Measurements from ENCODE around the gene DOK6.

Gene DOK6

DNA sequence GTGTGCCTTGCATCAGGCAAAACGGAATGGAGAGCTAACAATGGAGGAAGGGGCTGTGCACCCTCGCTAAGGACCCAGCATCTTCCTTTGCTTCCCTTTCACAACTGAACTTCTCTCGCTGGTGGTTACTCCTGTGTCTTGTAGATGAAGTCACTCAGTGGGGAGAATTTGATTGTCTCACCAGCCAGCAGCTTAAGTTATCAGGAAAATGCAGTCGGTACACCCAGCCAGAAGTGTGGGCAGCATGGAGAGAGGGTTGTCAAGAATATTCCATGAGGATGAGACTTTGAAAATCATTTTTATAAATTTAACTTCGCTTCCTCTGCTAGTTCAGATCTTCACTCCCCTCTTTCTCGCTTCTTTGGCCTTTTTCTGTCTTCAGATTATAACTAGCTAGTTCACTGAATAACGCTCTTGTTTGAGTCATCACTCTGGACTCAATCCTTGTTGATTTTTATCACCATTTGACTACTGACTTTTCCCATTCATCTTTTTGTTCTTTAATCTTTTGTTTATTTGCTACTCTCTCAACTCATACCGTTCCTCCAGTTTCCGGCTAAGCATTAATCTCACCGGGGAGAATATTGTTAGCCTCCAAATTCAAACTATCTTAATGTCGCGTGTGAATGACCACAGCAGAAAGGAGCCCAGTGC is 325.3 kb downstream of the DOK6 start:
- Histone ChIP-seq H3K9me3 (ENCODE audit: low read length) (no peaks in the 10 kb centered on the region), H3K4me1 (ENCODE audit: insufficient read depth, low read length) (peaks cover 17% of the 10 kb centered on the region), H3K36me3 (ENCODE audit: insufficient read depth, low read length) (no peaks in the 10 kb centered on the region), H3K27me3 (ENCODE audit: insufficient read depth, low read length) (no peaks in the 10 kb centered on the region), H3K4me3 (ENCODE audit: low read length) (no peak overlapping the region), H2AFZ (ENCODE audit: low read depth, low read length) (no peak overlapping the region)

DNA sequence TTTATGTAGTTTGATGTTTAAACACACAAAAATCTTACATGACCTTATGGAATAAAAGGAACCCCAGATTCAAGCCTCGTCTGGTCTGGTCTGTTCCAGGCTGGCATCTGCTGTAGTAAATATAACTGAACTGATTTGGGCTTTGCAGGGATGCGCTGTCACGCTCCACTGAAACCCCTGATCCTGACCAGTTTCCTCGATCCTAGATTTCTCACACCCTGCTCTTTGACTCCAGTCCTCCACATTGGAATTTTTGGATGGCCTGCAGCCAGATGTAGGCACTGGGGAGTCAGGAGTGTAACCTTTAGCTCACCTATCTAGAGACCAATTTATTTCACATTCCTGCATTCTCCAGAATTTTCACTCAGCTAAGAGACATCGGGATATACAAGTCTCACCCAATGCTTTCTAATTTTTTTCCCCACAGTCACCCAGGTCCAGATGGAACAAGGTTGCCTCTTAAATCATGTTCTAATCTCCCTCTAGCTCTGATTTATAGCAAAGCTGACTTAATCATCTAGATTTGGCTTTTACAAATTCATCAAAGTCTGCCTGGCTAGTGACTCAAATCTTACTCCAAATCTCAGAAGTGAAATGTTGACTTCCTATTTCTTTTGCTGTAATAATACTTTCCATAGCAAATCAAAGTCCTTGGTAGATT is 327.4 kb downstream of the DOK6 start:
- Histone ChIP-seq H2AFZ (ENCODE audit: low read depth, low read length) (no peak overlapping the region), H3K9me3 (ENCODE audit: low read length) (no peaks in the 10 kb centered on the region), H3K4me3 (ENCODE audit: low read length) (no peak overlapping the region), H3K4me1 (ENCODE audit: insufficient read depth, low read length) (peaks cover 7% of the 10 kb centered on the region), H3K36me3 (ENCODE audit: insufficient read depth, low read length) (no peaks in the 10 kb centered on the region), H3K27me3 (ENCODE audit: insufficient read depth, low read length) (no peaks in the 10 kb centered on the region)

DNA sequence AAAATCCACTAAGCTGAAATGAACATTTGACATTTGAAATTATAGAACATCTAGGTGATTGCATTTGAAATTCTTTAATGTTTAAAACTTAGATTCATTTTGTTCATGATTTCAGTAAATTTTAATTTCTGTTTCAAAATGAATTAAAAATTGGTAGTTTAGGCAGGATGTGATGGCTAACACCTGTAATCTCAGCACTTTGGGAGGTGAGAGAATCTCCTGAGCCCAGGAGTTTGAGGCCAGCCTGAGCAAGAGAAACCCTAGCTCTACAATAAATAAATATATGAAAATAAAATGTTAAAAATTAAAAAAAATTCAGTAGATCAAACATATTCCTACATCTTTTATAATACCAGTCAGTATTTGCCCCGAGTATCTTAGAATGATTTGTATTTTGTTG is 330.0 kb downstream of the DOK6 start:
- H3K36me3 ChIP-seq (ENCODE audit: insufficient read depth, low read length) = no peaks in the 10 kb centered on the region
- H3K4me1 ChIP-seq (ENCODE audit: insufficient read depth, low read length) = no peaks in the 10 kb centered on the region
- H3K27me3 ChIP-seq (ENCODE audit: insufficient read depth, low read length) = no peaks in the 10 kb centered on the region
- peaks cover 4% of the 10 kb centered on the region for H3K9me3 ChIP-seq (ENCODE audit: low read length)
- no peak overlapping the region for H3K4me3 ChIP-seq (ENCODE audit: low read length)
- H2AFZ ChIP-seq (ENCODE audit: low read depth, low read length) = no peak overlapping the region

DNA sequence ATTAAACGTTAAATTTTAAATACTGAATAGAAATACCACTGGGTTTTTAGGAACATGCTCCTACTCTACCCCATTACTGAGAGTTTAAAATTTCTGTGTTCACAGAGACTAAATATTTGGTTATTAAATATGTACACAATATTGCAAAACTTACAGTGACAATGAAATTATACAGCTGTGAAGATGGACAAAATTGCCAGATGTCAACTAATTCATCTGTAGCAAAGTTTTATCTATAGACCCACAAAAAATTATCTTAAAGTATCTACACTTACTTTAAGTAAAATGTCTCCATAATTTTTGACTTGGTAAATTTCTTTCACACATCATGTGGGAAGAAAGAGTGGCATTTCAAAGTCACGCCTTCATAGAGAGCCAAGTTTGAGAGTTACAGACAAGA is 333.8 kb downstream of the DOK6 start:
- H3K9me3 ChIP-seq (ENCODE audit: low read length) = peaks cover 4% of the 10 kb centered on the region
- H3K4me1 ChIP-seq (ENCODE audit: insufficient read depth, low read length) = no peaks in the 10 kb centered on the region
- H3K27me3 ChIP-seq (ENCODE audit: insufficient read depth, low read length) = no peaks in the 10 kb centered on the region
- no peaks in the 10 kb centered on the region for H3K36me3 ChIP-seq (ENCODE audit: insufficient read depth, low read length)
- no peak overlapping the region for H2AFZ ChIP-seq (ENCODE audit: low read depth, low read length)
- no peak overlapping the region for H3K4me3 ChIP-seq (ENCODE audit: low read length)

DNA sequence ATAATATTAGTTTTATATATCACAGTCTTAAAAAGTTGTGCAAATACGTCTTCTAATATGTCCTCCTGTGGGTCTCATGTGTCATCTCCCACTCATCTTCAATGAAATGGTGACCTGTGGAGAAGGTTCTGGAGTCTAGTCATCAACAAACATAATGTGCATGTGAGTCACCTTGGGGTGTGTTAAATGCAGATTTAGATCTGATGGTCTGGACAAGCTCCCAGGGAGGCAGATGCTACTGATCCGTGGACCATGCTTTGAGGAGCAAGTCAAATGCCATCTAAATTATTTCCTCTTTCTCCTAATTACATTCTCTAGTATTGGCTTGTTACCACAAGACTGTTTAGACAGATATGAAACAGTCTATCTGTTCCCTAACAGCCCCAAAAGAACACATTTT is 336.0 kb downstream of the DOK6 start:
- Histone ChIP-seq H3K4me3 (ENCODE audit: low read length) (no peak overlapping the region), H3K27me3 (ENCODE audit: insufficient read depth, low read length) (no peaks in the 10 kb centered on the region), H2AFZ (ENCODE audit: low read depth, low read length) (no peak overlapping the region), H3K4me1 (ENCODE audit: insufficient read depth, low read length) (no peaks in the 10 kb centered on the region), H3K36me3 (ENCODE audit: insufficient read depth, low read length) (no peaks in the 10 kb centered on the region), H3K9me3 (ENCODE audit: low read length) (peaks cover 4% of the 10 kb centered on the region)

DNA sequence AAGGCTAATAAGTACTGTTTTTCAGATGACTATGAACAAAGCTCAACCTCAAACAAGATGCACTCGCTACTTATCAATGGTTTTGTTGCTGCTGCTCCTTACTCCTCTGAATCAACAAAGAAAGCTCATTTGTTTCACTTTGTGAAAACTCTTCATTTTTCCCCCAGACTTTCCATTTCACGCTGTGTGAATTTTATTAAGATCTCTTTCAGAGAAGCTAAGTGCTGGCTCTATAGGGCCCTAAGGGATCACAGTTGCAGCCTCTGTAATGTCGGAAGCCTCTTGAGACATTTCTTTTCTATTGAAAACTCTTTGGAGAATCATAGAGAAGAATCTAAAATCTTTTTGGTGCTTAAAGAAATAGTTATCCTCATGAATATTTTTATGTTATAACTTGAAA is 337.2 kb downstream of the DOK6 start:
- H3K9me3 ChIP-seq (ENCODE audit: low read length) = peaks cover 4% of the 10 kb centered on the region
- no peak overlapping the region for H3K4me3 ChIP-seq (ENCODE audit: low read length)
- no peaks in the 10 kb centered on the region for H3K27me3 ChIP-seq (ENCODE audit: insufficient read depth, low read length)
- H3K36me3 ChIP-seq (ENCODE audit: insufficient read depth, low read length) = peaks cover 2% of the 10 kb centered on the region
- no peaks in the 10 kb centered on the region for H3K4me1 ChIP-seq (ENCODE audit: insufficient read depth, low read length)
- H2AFZ ChIP-seq (ENCODE audit: low read depth, low read length) = no peak overlapping the region

DNA sequence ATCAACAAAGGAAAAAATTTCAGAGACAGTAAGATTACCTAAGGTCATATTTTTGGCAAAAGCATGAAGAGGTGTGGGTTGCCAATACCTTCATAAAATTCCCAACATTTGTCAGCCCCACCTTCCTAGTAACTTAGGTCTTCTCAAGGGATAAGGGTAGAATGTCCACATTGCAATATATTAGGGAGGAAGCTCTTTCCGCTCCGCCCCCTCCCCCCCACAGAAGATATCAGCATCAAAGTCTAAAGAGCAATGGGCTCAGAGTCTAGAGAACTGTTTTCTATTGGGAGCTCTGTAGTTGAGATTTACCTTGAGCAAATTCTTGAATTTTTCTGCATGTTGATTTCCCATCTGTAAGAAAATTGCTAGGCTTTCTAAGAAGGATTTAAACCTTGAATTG is 346.7 kb downstream of the DOK6 start:
- H3K27me3 ChIP-seq (ENCODE audit: insufficient read depth, low read length) = no peaks in the 10 kb centered on the region
- no peak overlapping the region for H3K4me3 ChIP-seq (ENCODE audit: low read length)
- H3K9me3 ChIP-seq (ENCODE audit: low read length) = no peaks in the 10 kb centered on the region
- H2AFZ ChIP-seq (ENCODE audit: low read depth, low read length) = no peak overlapping the region
- H3K36me3 ChIP-seq (ENCODE audit: insufficient read depth, low read length) = peaks cover 2% of the 10 kb centered on the region
- H3K4me1 ChIP-seq (ENCODE audit: insufficient read depth, low read length) = no peaks in the 10 kb centered on the region

DNA sequence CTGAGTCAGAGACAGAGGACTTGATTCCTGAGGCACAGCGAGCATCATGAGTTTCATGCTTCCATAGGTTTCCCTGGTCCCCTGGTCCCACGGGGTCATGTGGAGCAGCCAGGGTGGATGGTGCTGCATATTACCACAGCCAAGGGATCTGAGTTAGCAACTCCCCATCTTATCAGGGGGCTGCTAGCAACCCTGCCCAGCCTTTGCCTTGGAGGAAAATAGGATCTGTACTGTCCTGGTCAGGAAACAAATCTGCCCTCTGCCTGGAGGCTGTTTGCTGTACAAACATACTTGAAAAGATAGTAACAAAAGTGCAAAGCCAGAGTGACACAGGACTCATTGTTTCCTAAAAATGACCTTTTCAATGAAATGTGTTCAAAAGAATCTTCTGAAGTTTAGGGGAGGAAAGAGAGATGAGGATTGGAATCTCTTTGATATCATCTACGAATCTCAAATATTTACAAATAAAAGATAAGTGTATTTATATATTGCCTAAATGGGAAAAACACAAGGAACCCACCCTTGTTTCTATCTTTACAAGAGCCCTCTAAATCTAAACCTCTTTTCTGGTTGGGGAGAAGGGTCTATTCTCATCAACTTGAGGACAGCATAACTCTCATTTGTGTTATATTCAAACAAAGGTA is 352.2 kb downstream of the DOK6 start:
- Histone ChIP-seq H3K36me3 (ENCODE audit: insufficient read depth, low read length) (no peaks in the 10 kb centered on the region), H3K4me3 (ENCODE audit: low read length) (no peak overlapping the region), H3K4me1 (ENCODE audit: insufficient read depth, low read length) (peaks cover 2% of the 10 kb centered on the region), H2AFZ (ENCODE audit: low read depth, low read length) (no peak overlapping the region), H3K27me3 (ENCODE audit: insufficient read depth, low read length) (no peaks in the 10 kb centered on the region), H3K9me3 (ENCODE audit: low read length) (no peaks in the 10 kb centered on the region)

DNA sequence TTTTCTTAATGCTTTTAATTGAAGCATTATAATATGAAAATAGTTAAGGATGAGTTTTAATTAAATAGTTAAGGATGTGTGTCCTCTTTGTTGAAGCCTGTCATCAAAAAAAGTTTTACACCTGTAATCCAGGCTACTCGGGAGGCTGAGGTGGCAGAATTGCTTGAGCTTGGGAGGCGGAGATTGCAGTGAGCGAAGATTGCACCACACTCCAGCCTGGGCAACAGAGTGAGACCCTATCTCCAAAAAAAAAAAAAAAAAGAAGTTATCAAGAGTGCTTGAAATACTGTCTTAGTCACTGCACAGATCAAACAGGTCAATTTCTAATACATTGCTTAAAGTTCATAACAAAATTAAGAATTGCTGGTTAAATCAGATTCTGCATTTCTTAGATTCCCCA is 353.4 kb downstream of the DOK6 start:
- no peaks in the 10 kb centered on the region for H3K27me3 ChIP-seq (ENCODE audit: insufficient read depth, low read length)
- H3K4me1 ChIP-seq (ENCODE audit: insufficient read depth, low read length) = peaks cover 2% of the 10 kb centered on the region
- no peak overlapping the region for H2AFZ ChIP-seq (ENCODE audit: low read depth, low read length)
- no peaks in the 10 kb centered on the region for H3K36me3 ChIP-seq (ENCODE audit: insufficient read depth, low read length)
- no peaks in the 10 kb centered on the region for H3K9me3 ChIP-seq (ENCODE audit: low read length)
- H3K4me3 ChIP-seq (ENCODE audit: low read length) = no peak overlapping the region

DNA sequence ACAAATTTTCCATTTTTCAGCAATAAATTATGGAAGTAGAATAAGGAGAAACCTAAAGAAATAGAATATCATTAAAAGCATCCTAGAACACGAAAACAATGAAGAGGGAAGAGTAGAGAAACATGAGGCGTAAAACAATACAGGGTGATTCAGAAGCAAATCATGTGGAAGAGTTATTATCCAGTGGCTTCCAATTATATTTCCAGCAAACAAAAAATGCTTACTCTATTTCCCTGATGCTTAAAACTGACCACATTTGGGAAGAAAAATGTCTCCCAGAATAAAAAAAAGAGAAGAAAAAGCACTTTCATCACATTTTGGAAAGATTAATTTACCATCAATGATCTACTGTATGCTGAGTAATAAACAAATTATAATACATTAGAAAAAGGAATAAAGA is 354.4 kb downstream of the DOK6 start:
- no peak overlapping the region for H2AFZ ChIP-seq (ENCODE audit: low read depth, low read length)
- no peak overlapping the region for H3K4me3 ChIP-seq (ENCODE audit: low read length)
- no peaks in the 10 kb centered on the region for H3K9me3 ChIP-seq (ENCODE audit: low read length)
- peaks cover 2% of the 10 kb centered on the region for H3K4me1 ChIP-seq (ENCODE audit: insufficient read depth, low read length)
- no peaks in the 10 kb centered on the region for H3K27me3 ChIP-seq (ENCODE audit: insufficient read depth, low read length)
- no peaks in the 10 kb centered on the region for H3K36me3 ChIP-seq (ENCODE audit: insufficient read depth, low read length)

DNA sequence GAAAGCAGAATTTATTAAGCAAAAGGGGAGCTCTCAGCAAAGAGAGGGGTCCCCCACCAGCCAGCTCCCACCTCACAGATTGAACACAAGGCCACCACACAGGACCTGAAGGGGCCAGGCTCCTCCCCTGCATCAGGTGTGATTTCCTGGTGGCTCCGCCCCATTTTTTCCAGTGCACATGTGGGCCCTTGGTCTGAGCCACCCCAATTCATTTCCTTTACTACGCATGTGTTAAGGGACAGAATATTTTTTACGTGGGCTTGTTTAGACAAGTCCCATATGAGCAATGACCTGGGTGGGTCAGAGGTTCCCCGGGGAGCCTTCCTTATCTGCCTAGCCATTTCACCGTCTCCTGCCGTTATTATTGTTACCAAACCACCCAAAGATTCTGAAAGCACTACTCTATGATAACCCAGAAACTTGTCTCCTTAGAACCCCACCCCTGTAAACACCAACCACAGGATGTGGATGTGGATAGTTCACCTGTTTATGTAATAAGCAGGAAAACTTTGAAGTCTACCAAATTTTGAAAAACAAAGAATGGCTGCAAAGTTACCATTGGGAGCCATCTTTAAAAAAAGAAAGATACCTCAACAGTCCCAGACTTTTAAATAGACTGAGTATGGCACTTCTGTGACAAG is 355.3 kb downstream of the DOK6 start:
- Histone ChIP-seq H3K9me3 (ENCODE audit: low read length) (no peaks in the 10 kb centered on the region), H3K4me1 (ENCODE audit: insufficient read depth, low read length) (peaks cover 2% of the 10 kb centered on the region), H3K36me3 (ENCODE audit: insufficient read depth, low read length) (no peaks in the 10 kb centered on the region), H2AFZ (ENCODE audit: low read depth, low read length) (no peak overlapping the region), H3K27me3 (ENCODE audit: insufficient read depth, low read length) (no peaks in the 10 kb centered on the region), H3K4me3 (ENCODE audit: low read length) (no peak overlapping the region)

DNA sequence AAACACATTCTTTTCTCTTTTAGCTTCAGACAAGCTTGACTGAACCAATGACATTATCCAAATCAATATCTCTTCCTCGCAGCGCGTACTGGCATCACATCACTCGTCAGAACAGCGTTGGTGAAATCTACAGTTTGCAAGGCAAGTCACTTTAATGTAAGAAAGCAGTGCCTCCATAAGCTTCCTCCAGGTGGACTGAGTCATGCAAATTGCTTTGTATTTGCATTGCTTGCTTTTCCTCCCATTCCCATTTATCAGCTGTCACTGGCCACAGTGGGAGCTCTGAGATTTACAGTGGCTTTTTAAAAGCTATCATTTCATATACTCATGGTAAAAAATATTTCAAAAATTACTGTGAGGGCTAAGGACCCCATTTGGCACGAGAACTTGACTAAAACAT is 357.0 kb downstream of the DOK6 start:
- peaks cover 2% of the 10 kb centered on the region for H3K4me1 ChIP-seq (ENCODE audit: insufficient read depth, low read length)
- no peaks in the 10 kb centered on the region for H3K27me3 ChIP-seq (ENCODE audit: insufficient read depth, low read length)
- no peak overlapping the region for H2AFZ ChIP-seq (ENCODE audit: low read depth, low read length)
- no peak overlapping the region for H3K4me3 ChIP-seq (ENCODE audit: low read length)
- H3K36me3 ChIP-seq (ENCODE audit: insufficient read depth, low read length) = no peaks in the 10 kb centered on the region
- H3K9me3 ChIP-seq (ENCODE audit: low read length) = no peaks in the 10 kb centered on the region

DNA sequence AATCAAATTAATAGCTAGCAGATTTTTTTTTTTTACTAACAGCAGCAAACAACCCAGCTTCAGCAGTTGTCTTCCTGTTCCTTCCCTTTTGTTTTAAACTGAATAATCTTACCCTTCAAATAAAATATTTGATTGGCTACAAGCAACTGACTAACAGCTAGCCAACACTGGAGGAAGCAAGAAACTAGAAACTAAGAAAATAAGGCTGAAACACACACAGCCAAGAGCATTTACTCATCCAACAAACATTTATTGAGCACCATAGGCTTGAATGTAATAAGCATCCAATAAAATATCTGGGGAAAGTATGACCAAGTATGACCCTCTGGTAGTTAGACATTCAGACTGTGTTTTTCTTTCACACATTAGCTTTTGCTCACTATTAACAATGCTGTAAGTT is 357.8 kb downstream of the DOK6 start:
- H3K36me3 ChIP-seq (ENCODE audit: insufficient read depth, low read length) = no peaks in the 10 kb centered on the region
- no peak overlapping the region for H2AFZ ChIP-seq (ENCODE audit: low read depth, low read length)
- H3K27me3 ChIP-seq (ENCODE audit: insufficient read depth, low read length) = no peaks in the 10 kb centered on the region
- H3K9me3 ChIP-seq (ENCODE audit: low read length) = no peaks in the 10 kb centered on the region
- H3K4me1 ChIP-seq (ENCODE audit: insufficient read depth, low read length) = peaks cover 2% of the 10 kb centered on the region
- H3K4me3 ChIP-seq (ENCODE audit: low read length) = no peak overlapping the region
